Natural killer cell (primary cell): Measurements from ENCODE around the gene PITX1. TPM values are rescaled to one million over a fixed set of nuclear protein-coding genes. Genes with fewer than 3 reads are reported as not detected.

Experiments used
- ATAC-seq, 3 donors: fragments of 150-1000 bp in 2 of 3; fragments of 200-7000 bp in 1 of 3; cut with Tn5 transposase; 1 replicate in 1 of 3; 2 replicates in 2 of 3; pipeline ENCODE4 v1.10.0; 2021; ENCODE audit warnings: mild to moderate bottlenecking in 2 of 3, moderate library complexity in 2 of 3
- DNase-seq, 2 donors: peaks; one replicate each; pipeline versions ENCODE4 v3.0.0 to v3.0.0-alpha.2; 2013 to 2021; ENCODE audit warnings: mixed read lengths in 1 of 2
- H3K27ac ChIP-seq: one replicate; pipeline ENCODE4 v1.5.1; 2013; ENCODE audit warnings: mild to moderate bottlenecking, low read length
- H3K27me3 ChIP-seq: one replicate; pipeline ENCODE4 v1.6.1; 2013; ENCODE audit warnings: low read length; ENCODE audit not compliant: control insufficient read depth, insufficient read depth
- H3K36me3 ChIP-seq: one replicate; pipeline ENCODE4 v1.6.1; 2013; ENCODE audit warnings: low read length; ENCODE audit not compliant: control insufficient read depth, insufficient read depth
- H3K4me1 ChIP-seq: one replicate; pipeline ENCODE4 v1.6.1; 2013; ENCODE audit warnings: low read length; ENCODE audit not compliant: control insufficient read depth, insufficient read depth
- H3K4me3 ChIP-seq: one replicate; pipeline ENCODE4 v1.5.1; 2013; ENCODE audit warnings: low read length
- H3K9me3 ChIP-seq: one replicate; pipeline ENCODE4 v1.6.1; 2013; ENCODE audit warnings: low read length; ENCODE audit not compliant: control insufficient read depth, insufficient read depth
- H3K27ac Mint-ChIP-seq, 2 donors: one replicate each; pipeline ENCODE4 v1.8.0; 2022; ENCODE audit warnings: mild to moderate bottlenecking in 2 of 2, mixed read lengths in 2 of 2, moderate library complexity in 1 of 2
- H3K27me3 Mint-ChIP-seq, 2 donors: one replicate each; pipeline ENCODE4 v1.8.0; 2022; ENCODE audit warnings: low read depth in 2 of 2, mixed read lengths in 2 of 2
- H3K36me3 Mint-ChIP-seq: one replicate; pipeline ENCODE4 v1.8.0; 2022; ENCODE audit warnings: mixed read lengths
- H3K4me1 Mint-ChIP-seq, 2 donors: one replicate each; pipeline ENCODE4 v1.8.0; 2022; ENCODE audit warnings: mixed read lengths in 2 of 2
- H3K4me3 Mint-ChIP-seq: one replicate; pipeline ENCODE4 v1.8.0; 2022; ENCODE audit warnings: mild to moderate bottlenecking, moderate library complexity, mixed read lengths
- H3K9me3 Mint-ChIP-seq, 2 donors: one replicate each; pipeline ENCODE4 v1.8.0; 2022; ENCODE audit warnings: mixed read lengths in 2 of 2
- CTCF ChIP-seq: fragments of 200-600 bp; IDR thresholded peaks from one replicate; pipeline ENCODE4 v1.8.0; 2022; ENCODE audit warnings: antibody characterized with exemption
- WGBS: methylation state at CpG from one replicate; pipeline ENCODE4 v1.1.7; 2013; ENCODE audit warnings: missing lambda C conversion rate; ENCODE audit not compliant: insufficient coverage; 5-methylcytosine and 5-hydroxymethylcytosine counted together
- intact Hi-C: fragments of 100-400 bp; cut with micrococcal nuclease; formaldehyde crosslinking; loops from one replicate; pipeline ENCODE4 v1.14.2; 2022
- total RNA-seq, 4 donors: library from RNA; stranded (reverse); fragments of 120-200 nt in 1 of 4; gene quantifications; one replicate each; pipeline versions ENCODE4 v1.2.3 to v1.2.4, GENCODE V29; 2013 to 2022

PITX1 gene
- total RNA-seq, 3 donors from 2014 or later (not counting 1 experiment from before 2014, with no cell fraction given) = not detected

DNA sequence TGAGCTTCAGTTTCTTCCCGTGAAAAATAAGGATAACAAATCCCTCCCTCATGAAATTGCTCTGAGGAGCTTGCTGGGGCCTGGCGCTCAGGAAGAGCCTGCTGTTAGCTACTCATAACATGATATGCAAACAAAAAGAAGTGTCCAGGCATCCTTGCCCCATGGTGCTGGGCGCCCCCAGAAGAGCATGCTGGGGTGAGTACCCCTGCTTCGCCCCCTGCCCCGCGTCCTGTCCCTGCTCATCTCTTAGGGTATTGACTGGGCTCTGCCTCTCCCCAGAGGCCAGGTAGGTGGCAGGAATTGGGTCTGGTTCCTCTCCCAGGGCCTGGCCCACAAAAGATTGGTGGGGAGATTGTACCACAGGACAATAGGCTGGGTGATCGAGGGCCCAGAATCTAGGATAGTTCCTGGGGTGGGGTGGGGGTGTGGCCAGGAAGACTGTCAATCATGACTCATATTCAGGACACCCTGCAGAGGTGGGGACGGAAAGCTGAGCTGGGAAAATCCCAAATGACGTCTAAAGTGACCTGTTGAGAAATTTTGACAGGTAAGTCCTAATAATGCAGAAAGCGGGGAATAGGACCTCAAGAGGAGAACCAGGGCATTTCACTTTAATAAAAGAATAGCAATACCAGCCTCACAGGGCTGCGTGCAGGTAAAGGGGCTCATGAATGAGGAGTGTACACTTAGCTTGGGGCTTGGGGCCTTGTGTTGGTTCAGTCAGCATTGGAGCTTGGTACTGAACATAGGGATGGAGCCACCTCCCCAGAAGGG lies 8.9 kb downstream of the PITX1 start:
- DNase-seq (no peak), ATAC-seq (no peak)
- H3K4me1 Mint-ChIP-seq = no peaks in the 10 kb centered on the region
- WGBS = 90% methylated on average over 10 of the region's 11 CpGs
- no peak overlapping the region for H3K27ac Mint-ChIP-seq
- Histone ChIP-seq H3K27ac (no peak overlapping the region), H3K27me3 (peaks cover 24% of the 10 kb centered on the region), H3K36me3 (no peaks in the 10 kb centered on the region), H3K9me3 (no peaks in the 10 kb centered on the region), H3K4me3 (no peak overlapping the region), H3K4me1 (peaks cover 6% of the 10 kb centered on the region)
- no peak overlapping the region for H3K4me3 Mint-ChIP-seq
- TF ChIP-seq CTCF = no peak
- peaks cover 25 to 49% of the 10 kb centered on the region in 2 donors for H3K27me3 Mint-ChIP-seq
- intact Hi-C loops = no loop called here
- no peaks in the 10 kb centered on the region for H3K9me3 Mint-ChIP-seq
- no peaks in the 10 kb centered on the region for H3K36me3 Mint-ChIP-seq

- no peaks in the 10 kb centered on the region for H3K9me3 ChIP-seq
- 86% methylated on average over 15 of the region's 16 CpGs for WGBS
- no peaks in the 10 kb centered on the region for H3K4me1 ChIP-seq
- no peaks in the 10 kb centered on the region for H3K27me3 ChIP-seq
- no peaks in the 10 kb centered on the region for H3K9me3 Mint-ChIP-seq
- ATAC-seq (no peak), DNase-seq (peak in 1 of 2 donors; percentile 2)
- no peak overlapping the region for H3K27ac ChIP-seq
- H3K4me3 ChIP-seq = no peak overlapping the region
- H3K36me3 Mint-ChIP-seq = no peaks in the 10 kb centered on the region
- H3K36me3 ChIP-seq = no peaks in the 10 kb centered on the region
- H3K27ac Mint-ChIP-seq = no peak overlapping the region
- H3K4me1 Mint-ChIP-seq = no peaks in the 10 kb centered on the region
- H3K27me3 Mint-ChIP-seq = peaks cover 3 to 8% of the 10 kb centered on the region in 2 donors
- intact Hi-C loops = no loop called here
- no peak for TF ChIP-seq CTCF
- no peak overlapping the region for H3K4me3 Mint-ChIP-seq
Measured at GRCh38 chr5:135020111-135020895, 13.7 kb downstream of the PITX1 start.

DNA sequence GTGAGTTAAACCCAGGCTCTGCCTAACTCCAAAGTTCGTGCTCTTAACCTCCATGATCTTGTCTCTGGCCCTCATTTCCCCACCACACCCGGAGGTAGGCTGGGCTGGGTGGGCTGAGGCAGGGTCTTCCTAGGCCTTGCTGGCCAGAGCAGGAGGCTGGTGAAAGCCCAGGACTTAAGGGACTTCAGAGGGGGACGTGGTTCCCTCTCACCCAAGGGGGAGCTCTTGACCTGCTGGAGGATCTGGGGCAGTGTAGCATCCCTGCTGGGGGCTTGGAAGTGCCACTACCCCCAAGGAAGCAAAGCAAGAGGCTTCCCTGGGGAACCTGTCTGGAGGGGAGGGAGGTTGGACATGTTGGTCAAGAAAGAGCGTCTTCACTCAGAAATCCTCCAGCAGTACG lies 14.7 kb downstream of the PITX1 start:
- no peak for DNase-seq
- intact Hi-C loops = no loop called here
- 89% methylated on average over 4 of the region's 5 CpGs for WGBS

More for the DNA sequence above, 14.7 kb downstream of the PITX1 start:
- Histone ChIP-seq H3K27ac (no peak overlapping the region), H3K27me3 (no peaks in the 10 kb centered on the region), H3K9me3 (no peaks in the 10 kb centered on the region), H3K36me3 (no peaks in the 10 kb centered on the region), H3K4me3 (no peak overlapping the region), H3K4me1 (no peaks in the 10 kb centered on the region)
- no peak for TF ChIP-seq CTCF
- H3K9me3 Mint-ChIP-seq = no peaks in the 10 kb centered on the region
- peaks cover 3 to 7% of the 10 kb centered on the region in 2 donors for H3K27me3 Mint-ChIP-seq
- H3K27ac Mint-ChIP-seq = no peak overlapping the region
- H3K4me3 Mint-ChIP-seq = no peak overlapping the region
- ATAC-seq = no peak
- H3K36me3 Mint-ChIP-seq = no peaks in the 10 kb centered on the region
- H3K4me1 Mint-ChIP-seq = no peaks in the 10 kb centered on the region
